ENCODE results near the gene RPL32.
A peak's percentile ranks its signal among the peaks of the same experiment; 100 is the strongest.

Gene RPL32

GRCh38 chr3:12815719-12816118, 25.6 kb downstream of the RPL32 start:
- no peak overlapping the region for H2AK5ac ChIP-seq (ENCODE audit: low read length, severe bottlenecking)
- H3K4ac ChIP-seq (ENCODE audit: low read depth in 1 of 2, low read length in 2 of 2): no peak overlapping the region
- H3K23ac ChIP-seq (ENCODE audit: low read length in 2 of 2): peak overlapping the region in 1 of 2 experiments; percentile 43
- H3K4me2 ChIP-seq (ENCODE audit: low read length, poor library complexity, severe bottlenecking): no peak overlapping the region
- no peak overlapping the region for H2BK12ac ChIP-seq (ENCODE audit: low read length in 2 of 2)
- H3K14ac ChIP-seq (ENCODE audit: low read length in 2 of 2): no peak overlapping the region
- H2AFZ ChIP-seq (ENCODE audit: low read depth, low read length): no peak overlapping the region
- H3K4me1 ChIP-seq (ENCODE audit: control insufficient read depth, insufficient read depth, low read depth, low read length): peaks cover 4% of the 10 kb centered on the region
- no peak overlapping the region for H2BK120ac ChIP-seq (ENCODE audit: low read depth, low read length)
- H4K8ac ChIP-seq (ENCODE audit: low read length): no peak overlapping the region
- H3K27me3 ChIP-seq (ENCODE audit: control insufficient read depth in 1 of 2, insufficient read depth in 1 of 2, low read length in 2 of 2): peaks cover 0 to 30% of the 10 kb centered on the region in 2 experiments
- no peak overlapping the region for H4K91ac ChIP-seq (ENCODE audit: low read length)
- H3K9ac ChIP-seq (ENCODE audit: low read length): no peak overlapping the region
- no peak overlapping the region for H3K4me3 ChIP-seq (ENCODE audit: insufficient read depth in 1 of 2, low read depth in 1 of 2, low read length in 2 of 2)
- H2BK15ac ChIP-seq (ENCODE audit: low read depth, poor library complexity, severe bottlenecking): no peak overlapping the region
- no peak overlapping the region for H2BK5ac ChIP-seq (ENCODE audit: low read depth, low read length, poor library complexity, severe bottlenecking)
- WGBS: 93% methylated on average over 9 of the region's 9 CpGs
- H3K18ac ChIP-seq (ENCODE audit: low read depth in 1 of 2, low read length in 2 of 2): no peak overlapping the region
- no peaks in the 10 kb centered on the region for H3K9me3 ChIP-seq (ENCODE audit: control insufficient read depth, low read length)
- DNase-seq: no peak
- H3K36me3 ChIP-seq (ENCODE audit: control insufficient read depth in 1 of 2, insufficient read depth in 2 of 2, low read depth in 1 of 2, low read length in 2 of 2): peaks cover 0 to 47% of the 10 kb centered on the region in 2 experiments
- no peak overlapping the region for H3K27ac ChIP-seq (ENCODE audit: low read length, poor library complexity, severe bottlenecking)
- no peaks in the 10 kb centered on the region for H3K79me1 ChIP-seq (replicated peaks; ENCODE audit: low read length, poor library complexity, severe bottlenecking)

- Histone ChIP-seq H3K27me3 (ENCODE audit: control insufficient read depth in 1 of 2, insufficient read depth in 1 of 2, low read length in 2 of 2) (peaks cover 0 to 25% of the 10 kb centered on the region in 2 experiments), H3K4me3 (ENCODE audit: insufficient read depth in 1 of 2, low read depth in 1 of 2, low read length in 2 of 2) (no peak overlapping the region), H3K79me1 (replicated peaks; ENCODE audit: low read length, poor library complexity, severe bottlenecking) (no peaks in the 10 kb centered on the region), H4K8ac (ENCODE audit: low read length) (no peak overlapping the region), H3K4me2 (ENCODE audit: low read length, poor library complexity, severe bottlenecking) (no peak overlapping the region), H3K18ac (ENCODE audit: low read depth in 1 of 2, low read length in 2 of 2) (no peak overlapping the region), H3K4me1 (ENCODE audit: control insufficient read depth, insufficient read depth, low read depth, low read length) (peaks cover 4% of the 10 kb centered on the region), H3K9me3 (ENCODE audit: control insufficient read depth, low read length) (no peaks in the 10 kb centered on the region), H2BK15ac (ENCODE audit: low read depth, poor library complexity, severe bottlenecking) (no peak overlapping the region), H3K4ac (ENCODE audit: low read depth in 1 of 2, low read length in 2 of 2) (no peak overlapping the region), H3K23ac (ENCODE audit: low read length in 2 of 2) (no peak overlapping the region), H4K91ac (ENCODE audit: low read length) (no peak overlapping the region), H2BK120ac (ENCODE audit: low read depth, low read length) (no peak overlapping the region), H3K36me3 (ENCODE audit: control insufficient read depth in 1 of 2, insufficient read depth in 2 of 2, low read depth in 1 of 2, low read length in 2 of 2) (peaks cover 0 to 45% of the 10 kb centered on the region in 2 experiments), H2BK5ac (ENCODE audit: low read depth, low read length, poor library complexity, severe bottlenecking) (no peak overlapping the region), H3K9ac (ENCODE audit: low read length) (no peak overlapping the region), H2AFZ (ENCODE audit: low read depth, low read length) (no peak overlapping the region), H2BK12ac (ENCODE audit: low read length in 2 of 2) (no peak overlapping the region), H3K14ac (ENCODE audit: low read length in 2 of 2) (no peak overlapping the region), H2AK5ac (ENCODE audit: low read length, severe bottlenecking) (no peak overlapping the region), H3K27ac (ENCODE audit: low read length, poor library complexity, severe bottlenecking) (no peak overlapping the region)
- WGBS: 97% methylated on average over 24 of the region's 24 CpGs
- no peak for DNase-seq
Observed at GRCh38 chr3:12815078-12815477, 26.3 kb downstream of the RPL32 start.

GRCh38 chr3:12813967-12814366, 27.4 kb downstream of the RPL32 start:
- DNase-seq: no peak

GRCh38 chr3:12812812-12813211, 28.6 kb downstream of the RPL32 start:
- Histone ChIP-seq H2BK12ac (ENCODE audit: low read length in 2 of 2) (no peak overlapping the region), H3K79me1 (replicated peaks; ENCODE audit: low read length, poor library complexity, severe bottlenecking) (no peaks in the 10 kb centered on the region), H3K4me1 (ENCODE audit: control insufficient read depth, insufficient read depth, low read depth, low read length) (peaks cover 9% of the 10 kb centered on the region), H3K23ac (ENCODE audit: low read length in 2 of 2) (no peak overlapping the region), H2BK15ac (ENCODE audit: low read depth, poor library complexity, severe bottlenecking) (no peak overlapping the region), H3K9me3 (ENCODE audit: control insufficient read depth, low read length) (no peaks in the 10 kb centered on the region), H3K4me3 (ENCODE audit: insufficient read depth in 1 of 2, low read depth in 1 of 2, low read length in 2 of 2) (no peak overlapping the region), H3K9ac (ENCODE audit: low read length) (no peak overlapping the region), H4K8ac (ENCODE audit: low read length) (no peak overlapping the region), H2AFZ (ENCODE audit: low read depth, low read length) (no peak overlapping the region), H3K14ac (ENCODE audit: low read length in 2 of 2) (no peak overlapping the region), H3K27me3 (ENCODE audit: control insufficient read depth in 1 of 2, insufficient read depth in 1 of 2, low read length in 2 of 2) (peaks cover 0 to 16% of the 10 kb centered on the region in 2 experiments), H3K4ac (ENCODE audit: low read depth in 1 of 2, low read length in 2 of 2) (no peak overlapping the region), H2AK5ac (ENCODE audit: low read length, severe bottlenecking) (no peak overlapping the region), H2BK5ac (ENCODE audit: low read depth, low read length, poor library complexity, severe bottlenecking) (no peak overlapping the region), H3K27ac (ENCODE audit: low read length, poor library complexity, severe bottlenecking) (no peak overlapping the region), H3K4me2 (ENCODE audit: low read length, poor library complexity, severe bottlenecking) (no peak overlapping the region), H3K18ac (ENCODE audit: low read depth in 1 of 2, low read length in 2 of 2) (no peak overlapping the region), H4K91ac (ENCODE audit: low read length) (no peak overlapping the region), H2BK120ac (ENCODE audit: low read depth, low read length) (no peak overlapping the region), H3K36me3 (ENCODE audit: control insufficient read depth in 1 of 2, insufficient read depth in 2 of 2, low read depth in 1 of 2, low read length in 2 of 2) (peaks cover 0 to 52% of the 10 kb centered on the region in 2 experiments)
- DNase-seq: no peak
- 91% methylated on average over 2 of the region's 3 CpGs for WGBS

More at GRCh38 chr3:12813967-12814366, 27.4 kb downstream of the RPL32 start:
- no peak overlapping the region for H2AK5ac ChIP-seq (ENCODE audit: low read length, severe bottlenecking)
- peaks cover 0 to 47% of the 10 kb centered on the region in 2 experiments for H3K36me3 ChIP-seq (ENCODE audit: control insufficient read depth in 1 of 2, insufficient read depth in 2 of 2, low read depth in 1 of 2, low read length in 2 of 2)
- no peak overlapping the region for H4K91ac ChIP-seq (ENCODE audit: low read length)
- H2BK15ac ChIP-seq (ENCODE audit: low read depth, poor library complexity, severe bottlenecking): no peak overlapping the region
- H3K9me3 ChIP-seq (ENCODE audit: control insufficient read depth, low read length): no peaks in the 10 kb centered on the region
- no peak overlapping the region for H2AFZ ChIP-seq (ENCODE audit: low read depth, low read length)
- H3K4me1 ChIP-seq (ENCODE audit: control insufficient read depth, insufficient read depth, low read depth, low read length): peaks cover 9% of the 10 kb centered on the region
- H2BK120ac ChIP-seq (ENCODE audit: low read depth, low read length): no peak overlapping the region
- no peak overlapping the region for H3K4me2 ChIP-seq (ENCODE audit: low read length, poor library complexity, severe bottlenecking)
- no peak overlapping the region for H4K8ac ChIP-seq (ENCODE audit: low read length)
- 87% methylated on average over 6 of the region's 6 CpGs for WGBS
- no peak overlapping the region for H2BK5ac ChIP-seq (ENCODE audit: low read depth, low read length, poor library complexity, severe bottlenecking)
- no peak overlapping the region for H3K4me3 ChIP-seq (ENCODE audit: insufficient read depth in 1 of 2, low read depth in 1 of 2, low read length in 2 of 2)
- no peak overlapping the region for H3K27ac ChIP-seq (ENCODE audit: low read length, poor library complexity, severe bottlenecking)
- H3K14ac ChIP-seq (ENCODE audit: low read length in 2 of 2): no peak overlapping the region
- H3K23ac ChIP-seq (ENCODE audit: low read length in 2 of 2): no peak overlapping the region
- no peaks in the 10 kb centered on the region for H3K79me1 ChIP-seq (replicated peaks; ENCODE audit: low read length, poor library complexity, severe bottlenecking)
- H3K9ac ChIP-seq (ENCODE audit: low read length): no peak overlapping the region
- peaks cover 0 to 16% of the 10 kb centered on the region in 2 experiments for H3K27me3 ChIP-seq (ENCODE audit: control insufficient read depth in 1 of 2, insufficient read depth in 1 of 2, low read length in 2 of 2)
- H3K18ac ChIP-seq (ENCODE audit: low read depth in 1 of 2, low read length in 2 of 2): no peak overlapping the region
- H2BK12ac ChIP-seq (ENCODE audit: low read length in 2 of 2): no peak overlapping the region
- no peak overlapping the region for H3K4ac ChIP-seq (ENCODE audit: low read depth in 1 of 2, low read length in 2 of 2)
